ENCODE results near the gene SLC9A8.
A peak's percentile ranks its signal among the peaks of the same experiment; 100 is the strongest.
"Not testable (repeated sequence)": the region's sequence is repeated elsewhere in the genome, so short reads cannot be mapped to it uniquely, and the experiment has no call there.

Gene SLC9A8

DNA sequence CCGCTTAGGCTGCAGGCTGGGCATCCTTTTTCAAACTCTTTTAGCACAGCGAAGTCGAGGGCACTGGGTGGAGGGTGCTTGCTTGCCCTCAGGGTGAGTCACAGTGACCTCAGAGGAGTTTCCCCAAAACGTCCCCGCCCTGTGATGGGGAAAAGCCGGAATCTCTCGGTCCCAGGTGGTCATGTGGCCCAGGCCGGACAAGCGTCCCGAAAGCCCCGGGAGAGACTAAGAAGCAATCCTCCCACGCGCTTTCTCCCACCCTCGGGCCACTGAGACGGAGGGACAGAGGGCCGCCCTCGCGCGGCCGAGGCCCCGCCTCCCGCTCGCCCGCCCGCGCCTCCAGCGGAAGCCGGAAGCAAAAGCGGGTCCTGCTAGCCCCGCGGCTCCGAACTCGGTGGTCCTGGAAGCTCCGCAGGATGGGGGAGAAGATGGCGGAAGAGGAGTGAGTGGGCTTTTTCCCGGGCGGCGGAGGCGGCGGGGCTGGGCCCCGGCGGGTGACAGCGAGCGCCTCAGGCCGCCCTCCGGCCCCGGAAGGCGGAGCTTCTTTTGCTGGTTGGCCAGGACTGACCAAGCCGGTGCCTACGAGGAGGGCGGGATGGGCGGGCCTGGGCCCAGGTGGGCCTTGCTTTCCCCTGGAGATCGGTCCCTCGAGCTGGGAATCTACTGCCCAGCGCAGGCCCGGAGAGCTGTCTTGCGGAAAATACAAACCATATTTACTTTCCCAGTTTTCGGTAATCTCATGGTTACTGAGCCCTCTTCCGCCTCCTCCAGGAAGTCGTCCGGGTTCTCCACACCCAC, at the start of gene SLC9A8:
Gene SLC9A8 (plus strand): TSS at position 322 of the 798 bp plus-strand sequence. CDS start 95 bp downstream, at position 417.
- Histone ChIP-seq H3K27me3 (ENCODE audit: low read depth) (no peaks in the 10 kb centered on the region), H3K4me1 (peaks cover 18% of the 10 kb centered on the region), H3K36me3 (replicated peaks) (0 out of 2 replicates have a peak, but pooled peaks cover 5% of the 10 kb centered on the region), H3K9me3 (no peaks in the 10 kb centered on the region), H3K4me3 (peak within 1 kb of the TSS; percentile 57)
- in situ Hi-C loops (cut with MboI; ENCODE audit: low sequenced_read_pairs) = no loop called here
- DNase-seq (ENCODE audit: low spot score in 2 of 2) = peak; percentile 80 to 91

GRCh38 chr20:49762940-49763766, 49.5 kb upstream of the SLC9A8 start:
- DNase-seq (ENCODE audit: low spot score in 2 of 2) = no peak
- peaks cover 11% of the 10 kb centered on the region for H3K4me1 ChIP-seq
- no peaks in the 10 kb centered on the region for H3K36me3 ChIP-seq (replicated peaks)
- H3K4me3 ChIP-seq = no peak overlapping the region
- H3K27me3 ChIP-seq (ENCODE audit: low read depth) = no peaks in the 10 kb centered on the region
- in situ Hi-C loops (cut with MboI; ENCODE audit: low sequenced_read_pairs) = no loop called here
- no peaks in the 10 kb centered on the region for H3K9me3 ChIP-seq

DNA sequence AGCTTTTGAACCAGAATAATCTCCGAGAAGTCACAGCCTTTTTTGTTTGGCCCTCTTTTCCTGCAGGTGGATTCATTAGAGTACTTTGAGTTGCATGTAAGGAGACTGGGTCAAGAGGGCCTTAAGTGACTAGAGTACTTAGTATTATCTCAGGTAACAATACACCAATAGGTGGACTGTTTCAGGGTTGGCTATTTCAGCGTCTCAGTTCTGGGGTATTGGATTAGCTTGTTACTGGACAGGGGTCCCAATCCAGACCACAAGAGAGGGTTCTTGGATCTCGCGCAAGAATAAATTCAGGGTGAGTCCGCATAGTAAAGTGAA, 47.3 kb upstream of the SLC9A8 start:
- in situ Hi-C loops (cut with MboI; ENCODE audit: low sequenced_read_pairs) = no loop called here
- H3K4me1 ChIP-seq = peaks cover 20% of the 10 kb centered on the region
- no peak for DNase-seq (ENCODE audit: low spot score in 2 of 2)
- no peak overlapping the region for H3K4me3 ChIP-seq
- no peaks in the 10 kb centered on the region for H3K9me3 ChIP-seq
- no peaks in the 10 kb centered on the region for H3K27me3 ChIP-seq (ENCODE audit: low read depth)
- no peaks in the 10 kb centered on the region for H3K36me3 ChIP-seq (replicated peaks)

- Histone ChIP-seq H3K4me1 (peaks cover 20% of the 10 kb centered on the region), H3K4me3 (no peak overlapping the region), H3K27me3 (ENCODE audit: low read depth) (no peaks in the 10 kb centered on the region), H3K36me3 (replicated peaks) (no peaks in the 10 kb centered on the region), H3K9me3 (no peaks in the 10 kb centered on the region)
- in situ Hi-C loops (cut with MboI; ENCODE audit: low sequenced_read_pairs) = no loop called here
- DNase-seq (ENCODE audit: low spot score in 2 of 2) = no peak
Measured at GRCh38 chr20:49765846-49766541, 46.6 kb upstream of the SLC9A8 start.

- in situ Hi-C loops (cut with MboI; ENCODE audit: low sequenced_read_pairs) = no loop called here
- Histone ChIP-seq H3K27me3 (ENCODE audit: low read depth) (no peaks in the 10 kb centered on the region), H3K4me1 (peaks cover 20% of the 10 kb centered on the region), H3K4me3 (no peak overlapping the region), H3K36me3 (replicated peaks) (no peaks in the 10 kb centered on the region), H3K9me3 (no peaks in the 10 kb centered on the region)
- no peak for DNase-seq (ENCODE audit: low spot score in 2 of 2)
Measured at GRCh38 chr20:49766979-49767521, 45.6 kb upstream of the SLC9A8 start.

- Histone ChIP-seq H3K9me3 (no peaks in the 10 kb centered on the region), H3K36me3 (replicated peaks) (no peaks in the 10 kb centered on the region), H3K27me3 (ENCODE audit: low read depth) (no peaks in the 10 kb centered on the region), H3K4me3 (no peak overlapping the region), H3K4me1 (peaks cover 20% of the 10 kb centered on the region)
- peak; percentile 57 to 80 for DNase-seq (ENCODE audit: low spot score in 2 of 2)
- in situ Hi-C loops (cut with MboI; ENCODE audit: low sequenced_read_pairs) = no loop called here
Measured at GRCh38 chr20:49768204-49769047, 44.2 kb upstream of the SLC9A8 start.

DNA sequence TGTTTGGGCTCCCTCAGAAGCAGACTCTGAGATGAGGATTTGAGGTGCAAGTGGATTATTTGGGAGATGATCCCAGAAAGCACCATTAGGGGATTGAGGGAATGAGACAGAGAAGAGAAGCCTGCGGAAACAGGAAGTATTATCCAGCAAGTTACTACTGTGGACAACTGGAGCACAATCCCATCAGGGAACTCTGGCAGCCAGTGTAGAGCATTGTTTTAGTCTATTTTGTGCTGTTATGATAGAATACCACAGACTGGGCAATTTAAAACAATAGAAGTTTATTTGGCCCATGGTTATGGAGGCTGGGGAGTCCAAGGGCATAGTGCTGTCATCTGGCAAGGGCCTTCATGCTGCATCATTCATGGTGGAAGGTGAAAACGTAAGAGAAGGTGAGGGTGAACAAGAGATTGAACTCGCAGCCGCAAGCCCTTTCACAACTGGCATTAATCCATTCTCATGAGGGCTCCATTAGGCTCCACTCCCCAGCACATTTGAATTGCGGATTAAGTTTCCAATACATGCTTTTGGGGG, 43.5 kb upstream of the SLC9A8 start:
- in situ Hi-C loops (cut with MboI; ENCODE audit: low sequenced_read_pairs) = no loop called here
- Histone ChIP-seq H3K4me1 (peaks cover 20% of the 10 kb centered on the region), H3K4me3 (no peak overlapping the region), H3K27me3 (ENCODE audit: low read depth) (no peaks in the 10 kb centered on the region), H3K9me3 (no peaks in the 10 kb centered on the region), H3K36me3 (replicated peaks) (no peaks in the 10 kb centered on the region)
- no peak for DNase-seq (ENCODE audit: low spot score in 2 of 2)

DNA sequence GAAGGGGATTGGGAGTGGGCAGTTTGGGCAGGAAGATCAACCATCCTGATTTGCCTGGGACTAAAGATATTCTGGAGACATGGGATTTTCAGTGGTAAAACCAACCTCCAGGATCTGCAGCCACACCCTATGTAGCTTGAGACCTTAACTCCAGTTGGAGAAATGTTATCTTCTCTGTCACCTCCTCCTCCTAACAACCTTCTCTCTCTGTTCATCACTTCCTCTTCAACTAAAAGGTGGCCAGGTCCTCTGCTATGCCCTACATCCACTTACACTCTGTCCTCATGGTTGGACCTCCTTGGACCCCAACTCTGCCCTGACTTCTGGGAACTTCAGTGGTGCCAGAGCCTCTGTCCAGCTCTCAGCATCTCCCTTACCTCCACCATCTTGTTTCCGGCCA, 42.0 kb upstream of the SLC9A8 start:
- no peaks in the 10 kb centered on the region for H3K36me3 ChIP-seq (replicated peaks)
- in situ Hi-C loops (cut with MboI; ENCODE audit: low sequenced_read_pairs) = no loop called here
- no peak for DNase-seq (ENCODE audit: low spot score in 2 of 2)
- H3K4me1 ChIP-seq = peaks cover 20% of the 10 kb centered on the region
- H3K4me3 ChIP-seq = no peak overlapping the region
- no peaks in the 10 kb centered on the region for H3K9me3 ChIP-seq
- no peaks in the 10 kb centered on the region for H3K27me3 ChIP-seq (ENCODE audit: low read depth)

DNA sequence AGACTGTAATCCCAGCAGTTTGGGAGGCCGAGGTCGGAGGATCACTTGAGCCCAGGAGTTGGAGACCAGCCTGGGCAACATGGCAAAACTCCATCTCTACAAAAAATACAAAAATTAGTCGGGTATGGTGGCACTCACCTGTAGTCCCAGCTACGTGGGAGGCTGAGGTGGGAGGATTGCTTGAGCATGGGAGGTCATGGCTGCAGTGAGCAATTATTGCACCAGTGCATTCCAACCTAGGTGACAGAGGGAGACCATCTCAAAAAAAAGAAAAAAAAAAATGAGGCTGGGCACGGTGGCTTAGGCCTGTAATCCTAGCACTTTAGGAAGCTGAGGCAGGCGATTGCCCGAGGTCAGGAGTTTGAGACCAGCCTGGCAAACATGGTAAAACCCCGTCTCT, 38.4 kb upstream of the SLC9A8 start:
- DNase-seq (ENCODE audit: low spot score in 2 of 2); in situ Hi-C loops (cut with MboI; ENCODE audit: low sequenced_read_pairs); H3K4me1 ChIP-seq; H3K36me3 ChIP-seq (replicated peaks); H3K4me3 ChIP-seq; H3K27me3 ChIP-seq (ENCODE audit: low read depth); H3K9me3 ChIP-seq: not testable (repeated sequence)

DNA sequence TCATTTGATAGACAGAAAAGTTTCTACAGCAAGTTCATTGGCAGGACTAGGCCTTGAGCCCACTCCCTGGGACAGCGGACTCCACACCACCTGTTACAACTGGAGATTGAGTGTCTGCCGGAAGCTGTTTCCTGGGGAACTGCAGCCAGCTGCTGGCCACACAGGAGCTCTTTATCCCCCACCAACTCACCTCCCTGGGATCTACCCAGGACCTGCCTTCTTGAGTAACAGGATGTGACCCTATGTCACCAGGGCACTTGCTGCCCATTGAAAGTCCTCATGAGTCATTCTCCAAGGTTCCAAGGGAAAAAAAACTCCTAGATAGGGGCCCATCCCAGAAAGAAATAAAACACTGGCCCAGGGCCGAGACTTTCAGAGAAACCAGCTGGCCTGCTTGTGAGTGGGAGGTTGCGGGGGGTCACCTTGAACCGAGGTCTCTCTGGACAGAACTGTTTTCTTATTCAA, 37.4 kb upstream of the SLC9A8 start:
- Histone ChIP-seq H3K4me3 (no peak overlapping the region), H3K36me3 (replicated peaks) (no peaks in the 10 kb centered on the region), H3K9me3 (no peaks in the 10 kb centered on the region), H3K27me3 (ENCODE audit: low read depth) (no peaks in the 10 kb centered on the region), H3K4me1 (no peaks in the 10 kb centered on the region)
- in situ Hi-C loops (cut with MboI; ENCODE audit: low sequenced_read_pairs) = no loop called here
- DNase-seq (ENCODE audit: low spot score in 2 of 2) = no peak

GRCh38 chr20:49779972-49780371, 32.7 kb upstream of the SLC9A8 start:
- no peak for DNase-seq (ENCODE audit: low spot score in 2 of 2)
- Histone ChIP-seq H3K36me3 (replicated peaks) (no peaks in the 10 kb centered on the region), H3K4me1 (no peaks in the 10 kb centered on the region), H3K4me3 (no peak overlapping the region), H3K9me3 (no peaks in the 10 kb centered on the region), H3K27me3 (ENCODE audit: low read depth) (no peaks in the 10 kb centered on the region)
- in situ Hi-C loops (cut with MboI; ENCODE audit: low sequenced_read_pairs) = no loop called here

- DNase-seq (ENCODE audit: low spot score in 2 of 2) = no peak
- in situ Hi-C loops (cut with MboI; ENCODE audit: low sequenced_read_pairs) = no loop called here
Measured at GRCh38 chr20:49781676-49782075, 31.0 kb upstream of the SLC9A8 start.

DNA sequence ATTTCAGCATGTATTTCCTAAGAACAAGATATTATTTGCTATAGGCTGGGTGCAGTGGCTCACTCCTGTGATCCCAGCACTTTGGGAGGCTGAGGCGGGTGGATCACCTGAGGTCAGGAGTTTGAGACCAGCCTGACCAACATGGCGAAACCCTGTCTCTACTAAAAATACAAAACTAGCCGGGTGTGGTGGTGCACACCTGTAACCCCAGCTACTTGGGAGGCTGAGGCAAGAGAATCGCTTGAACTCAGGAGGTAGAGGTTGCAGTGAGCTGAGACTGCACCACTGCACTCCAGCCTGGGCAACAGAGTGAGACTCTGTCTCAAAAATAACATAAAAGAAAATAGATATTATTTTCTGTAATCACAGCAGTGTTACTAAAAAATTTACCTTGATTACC, 30.2 kb upstream of the SLC9A8 start:
- H3K36me3 ChIP-seq (replicated peaks); DNase-seq (ENCODE audit: low spot score in 2 of 2); in situ Hi-C loops (cut with MboI; ENCODE audit: low sequenced_read_pairs); H3K4me1 ChIP-seq; H3K4me3 ChIP-seq; H3K9me3 ChIP-seq; H3K27me3 ChIP-seq (ENCODE audit: low read depth): not testable (repeated sequence)

More at GRCh38 chr20:49781676-49782075, 31.0 kb upstream of the SLC9A8 start:
- Histone ChIP-seq H3K36me3 (replicated peaks) (no peaks in the 10 kb centered on the region), H3K9me3 (no peaks in the 10 kb centered on the region), H3K27me3 (ENCODE audit: low read depth) (no peaks in the 10 kb centered on the region), H3K4me3 (no peak overlapping the region), H3K4me1 (no peaks in the 10 kb centered on the region)

Data from HAP-1 (cell line).